GM12878 (cell line): Measurements from ENCODE around the gene LHFPL3. TPM values are rescaled to one million over a fixed set of nuclear protein-coding genes. Genes with fewer than 3 reads are reported as not detected.

ENCODE experiments used
- ATAC-seq: fragments of 200-7000 bp; cut with Tn5 transposase; 3 replicates; pipeline ENCODE4 v1.9.1; 2020; ENCODE audit warnings: mild to moderate bottlenecking, moderate library complexity
- BruUV-seq: library from RNA; stranded (reverse); fragments of 400-500 nt; replicated peaks from 2 replicates; lab custom pipeline; 2021; lab: Mats Ljungman, UMichigan
- CTCF ChIA-PET: fragments of 300-600 bp; sonication (Branson Sonifier 250); formaldehyde crosslinking; extraction: SDS; loops from one replicate; lab custom pipeline; 2021; ENCODE audit warnings: inconsistent platforms; lab: Yijun Ruan, JAX
- POLR2A ChIA-PET: fragments of 350-600 bp; formaldehyde crosslinking; extraction: SDS; loops from one replicate; lab custom pipeline; 2021; ENCODE audit warnings: inconsistent platforms; lab: Charles Lee
- RAD21 ChIA-PET: fragments of 300-600 bp; sonication (Branson Sonifier 250); formaldehyde crosslinking; loops from one replicate; lab custom pipeline; 2023; ENCODE audit warnings: antibody characterized with exemption; ENCODE audit not compliant: unreplicated experiment; lab: Charles Lee
- SMC1A ChIA-PET: fragments of 300-600 bp; sonication (Branson Sonifier 250); formaldehyde crosslinking; loops from one replicate; lab custom pipeline; 2023; ENCODE audit not compliant: unreplicated experiment, uncharacterized antibody; lab: Charles Lee
- DNase-seq: peaks from one replicate; pipeline ENCODE4 v3.0.0-alpha.2; 2011; ENCODE audit warnings: low read depth, low spot score
- FAIRE-seq: peaks from 3 replicates; lab custom pipeline; 2011; peaks lifted over from hg19 to GRCh38; lab: Jason Lieb, UNC
- H2AFZ ChIP-seq: 2 replicates; pipeline ENCODE4 v1.6.0; 2011; ENCODE audit warnings: low read depth, low read length, control low read depth; ENCODE audit not compliant: control insufficient read depth
- H3K27ac ChIP-seq: 2 replicates; pipeline ENCODE4 v1.5.1; 2011; ENCODE audit warnings: control low read depth; ENCODE audit not compliant: control insufficient read depth, insufficient read depth
- H3K27me3 ChIP-seq, 2 experiments: replicated peaks in 1 of 2; 2 replicates each; pipeline versions ENCODE4 v1.6.0 to v1.6.1; 2011; ENCODE audit warnings: low read length in 1 of 2; ENCODE audit not compliant: control insufficient read depth in 2 of 2, insufficient read depth in 2 of 2
- H3K36me3 ChIP-seq, 2 experiments: 2 replicates each; pipeline ENCODE4 v1.5.1; 2011; ENCODE audit warnings: low read length in 1 of 2; ENCODE audit not compliant: control insufficient read depth in 2 of 2, insufficient read depth in 2 of 2
- H3K4me1 ChIP-seq: 2 replicates; pipeline ENCODE4 v1.6.1; 2011; ENCODE audit warnings: mild to moderate bottlenecking, low read length, moderate library complexity, mixed read lengths; ENCODE audit not compliant: control insufficient read depth, insufficient read depth
- H3K4me2 ChIP-seq: 2 replicates; pipeline ENCODE4 v1.6.0; 2011; ENCODE audit warnings: control low read depth; ENCODE audit not compliant: control insufficient read depth, insufficient read depth
- H3K4me3 ChIP-seq: fragments of 200-600 bp; sonication (generic); 2 replicates; pipeline ENCODE4 v1.5.1; 2016
- H3K79me2 ChIP-seq: 2 replicates; pipeline ENCODE4 v1.6.0; 2011; ENCODE audit warnings: low read length; ENCODE audit not compliant: control insufficient read depth, insufficient read depth
- H3K9ac ChIP-seq: 2 replicates; pipeline ENCODE4 v1.8.0; 2011; ENCODE audit warnings: low read length, control low read depth, mixed read lengths; ENCODE audit not compliant: control insufficient read depth, insufficient read depth
- H3K9me3 ChIP-seq: replicated peaks from 3 replicates; pipeline ENCODE4 v1.5.1; 2011; ENCODE audit warnings: mild to moderate bottlenecking, low read length; ENCODE audit not compliant: control insufficient read depth, insufficient read depth
- H4K20me1 ChIP-seq: 2 replicates; pipeline ENCODE4 v1.6.0; 2011; ENCODE audit not compliant: control insufficient read depth, insufficient read depth
- E4F1 ChIP-seq: fragments of 450-650 bp; IDR thresholded peaks from 2 replicates; pipeline ENCODE4 v1.6.1; 2018; ENCODE audit warnings: borderline replicate concordance, mild to moderate bottlenecking; ENCODE audit not compliant: partially characterized antibody
- FOXM1 ChIP-seq: IDR thresholded peaks from 2 replicates; pipeline ENCODE4 v1.6.1; 2012; ENCODE audit warnings: low read depth, mild to moderate bottlenecking, inconsistent platforms, low read length, moderate library complexity
- HDAC6 ChIP-seq: fragments of 200-600 bp; sonication (generic); IDR thresholded peaks from one replicate; pipeline ENCODE4 v1.8.0; 2017; ENCODE audit warnings: antibody characterized with exemption; ENCODE audit not compliant: unreplicated experiment
- MTA3 ChIP-seq: IDR thresholded peaks from 2 replicates; pipeline ENCODE4 v1.6.1; 2012; ENCODE audit warnings: low read length, inconsistent platforms, borderline replicate concordance
- MYC ChIP-seq: IDR thresholded peaks from 2 replicates; pipeline ENCODE4 v1.6.1; 2011; ENCODE audit warnings: mild to moderate bottlenecking, low read length, moderate library complexity, inconsistent platforms; ENCODE audit not compliant: insufficient read depth, insufficient replicate concordance, insufficient read length, severe bottlenecking
- SP1 ChIP-seq: IDR thresholded peaks from one replicate; pipeline ENCODE4 v1.6.1; 2011; ENCODE audit warnings: low read depth, low read length
- WGBS: methylation state at CpG from one replicate; pipeline ENCODE4 v1.1.6; 2016; ENCODE audit warnings: low lambda C conversion rate; ENCODE audit not compliant: insufficient replicate concordance, insufficient coverage; ENCODE audit errors: missing lambda C conversion rate; 5-methylcytosine and 5-hydroxymethylcytosine counted together
- in situ Hi-C: fragments of 300-500 bp; cut with MboI; formaldehyde crosslinking; loops from 9 replicates; pipeline ENCODE4 v1.14.3; 2018; ENCODE audit warnings: mixed read lengths
- intact Hi-C: fragments of 100-400 bp; cut with micrococcal nuclease; formaldehyde crosslinking; loops from one replicate; pipeline ENCODE4 v1.14.2; 2022; ENCODE audit not compliant: unreplicated experiment
- polyA plus RNA-seq, 11 experiments: library from polyadenylated mRNA; depleted of rRNA in 4 of 11; unstranded in 6 of 11; stranded (reverse) in 5 of 11; fragments of >200 nt; fragmentation: Nextera tagmentation in 4 of 11; fragmentation: Illumina TruSeq in 1 of 11; extraction: Ambion mirVana in 4 of 11; extraction: Trizol in 1 of 11; gene quantifications; 1 replicate in 1 of 11; 2 replicates in 10 of 11; pipeline versions ENCODE4 v1.2.1 to v1.2.3, GENCODE V29; 2011 to 2016; ENCODE audit warnings: inconsistent platforms in 2 of 11, missing spikeins in 2 of 11, low read depth in 1 of 11
- total RNA-seq, 4 experiments: library from RNA; depleted of rRNA in 3 of 4; stranded (reverse); fragments of >200 nt in 3 of 4; fragmentation: Illumina TruSeq in 1 of 4; extraction: Trizol in 1 of 4; gene quantifications; 2 replicates each; pipeline versions ENCODE4 v1.2.1 to v1.2.3, GENCODE V29; 2013 to 2021

LHFPL3 gene
- total and polyA plus RNA-seq, 10 of the 15 experiments (the other 5 are each of a cell fraction or from before 2014, with no cell fraction given), result 0.09 TPM; not detected in 9

- intact Hi-C loops, result no loop called here
- ChIA-PET SMC1A (no interaction called here), POLR2A (no interaction called here), CTCF (interaction anchor here (1.0 to 1.5 kb wide), 2 partner anchors 14 to 174 kb away, joined by 3 to 4 read pairs; no protein-coding TSS in a partner anchor)
- DNase-seq, result no peak
- no peaks in the 10 kb centered on the region for H3K36me3 ChIP-seq
- H3K9me3 ChIP-seq, result no peaks in the 10 kb centered on the region
- no peak overlapping the region for H3K4me2 ChIP-seq
- H3K79me2 ChIP-seq, result no peaks in the 10 kb centered on the region
- ATAC-seq, result no peak
- no peaks in the 10 kb centered on the region for H4K20me1 ChIP-seq
- in situ Hi-C loops, result no loop called here
- no peak for FAIRE-seq
- no peaks in the 10 kb centered on the region for H3K27me3 ChIP-seq
- H3K4me1 ChIP-seq, result no peaks in the 10 kb centered on the region
- no peak overlapping the region for H3K9ac ChIP-seq
- H3K27ac ChIP-seq, result no peak overlapping the region
- H3K4me3 ChIP-seq, result no peak overlapping the region
- 0% methylated on average over 1 of the region's 1 CpG for WGBS
- BruUV-seq, result no TSS peak
- no peak overlapping the region for H2AFZ ChIP-seq
- TF ChIP-seq HDAC6 (no peak), FOXM1 (no peak), SP1 (no peak), MYC (no peak), E4F1 (no peak), MTA3 (no peak)
- TF ChIP-seq, all 136 proteins: peak for 0
- RAD21 ChIA-PET, result no interaction called here
These were observed 140.9 kb downstream of the LHFPL3 start for GRCh38 chr7:104469166-104469820.
